GM12878 (cell line): ENCODE data around the gene PRR29. TPM values are rescaled to one million over a fixed set of nuclear protein-coding genes. Genes with fewer than 3 reads are reported as not detected.

Source experiments
- ATAC-seq: fragments of 200-7000 bp; cut with Tn5 transposase; 3 replicates; pipeline ENCODE4 v1.9.1; 2020; ENCODE audit warnings: mild to moderate bottlenecking, moderate library complexity
- BruUV-seq: library from RNA; stranded (reverse); fragments of 400-500 nt; replicated peaks from 2 replicates; lab custom pipeline; 2021; lab: Mats Ljungman, UMichigan
- CTCF ChIA-PET: fragments of 300-600 bp; sonication (Branson Sonifier 250); formaldehyde crosslinking; extraction: SDS; loops from one replicate; lab custom pipeline; 2021; ENCODE audit warnings: inconsistent platforms; lab: Yijun Ruan, JAX
- POLR2A ChIA-PET: fragments of 350-600 bp; formaldehyde crosslinking; extraction: SDS; loops from one replicate; lab custom pipeline; 2021; ENCODE audit warnings: inconsistent platforms; lab: Charles Lee
- RAD21 ChIA-PET: fragments of 300-600 bp; sonication (Branson Sonifier 250); formaldehyde crosslinking; loops from one replicate; lab custom pipeline; 2023; ENCODE audit warnings: antibody characterized with exemption; ENCODE audit not compliant: unreplicated experiment; lab: Charles Lee
- SMC1A ChIA-PET: fragments of 300-600 bp; sonication (Branson Sonifier 250); formaldehyde crosslinking; loops from one replicate; lab custom pipeline; 2023; ENCODE audit not compliant: unreplicated experiment, uncharacterized antibody; lab: Charles Lee
- DNase-seq: peaks from one replicate; pipeline ENCODE4 v3.0.0-alpha.2; 2011; ENCODE audit warnings: low read depth, low spot score
- FAIRE-seq: peaks from 3 replicates; lab custom pipeline; 2011; peaks lifted over from hg19 to GRCh38; lab: Jason Lieb, UNC
- H2AFZ ChIP-seq: 2 replicates; pipeline ENCODE4 v1.6.0; 2011; ENCODE audit warnings: low read depth, low read length, control low read depth; ENCODE audit not compliant: control insufficient read depth
- H3K27ac ChIP-seq: 2 replicates; pipeline ENCODE4 v1.5.1; 2011; ENCODE audit warnings: control low read depth; ENCODE audit not compliant: control insufficient read depth, insufficient read depth
- H3K27me3 ChIP-seq, 2 experiments: replicated peaks in 1 of 2; 2 replicates each; pipeline versions ENCODE4 v1.6.0 to v1.6.1; 2011; ENCODE audit warnings: low read length in 1 of 2; ENCODE audit not compliant: control insufficient read depth in 2 of 2, insufficient read depth in 2 of 2
- H3K36me3 ChIP-seq, 2 experiments: 2 replicates each; pipeline ENCODE4 v1.5.1; 2011; ENCODE audit warnings: low read length in 1 of 2; ENCODE audit not compliant: control insufficient read depth in 2 of 2, insufficient read depth in 2 of 2
- H3K4me1 ChIP-seq: 2 replicates; pipeline ENCODE4 v1.6.1; 2011; ENCODE audit warnings: mild to moderate bottlenecking, low read length, moderate library complexity, mixed read lengths; ENCODE audit not compliant: control insufficient read depth, insufficient read depth
- H3K4me2 ChIP-seq: 2 replicates; pipeline ENCODE4 v1.6.0; 2011; ENCODE audit warnings: control low read depth; ENCODE audit not compliant: control insufficient read depth, insufficient read depth
- H3K4me3 ChIP-seq: fragments of 200-600 bp; sonication (generic); 2 replicates; pipeline ENCODE4 v1.5.1; 2016
- H3K79me2 ChIP-seq: 2 replicates; pipeline ENCODE4 v1.6.0; 2011; ENCODE audit warnings: low read length; ENCODE audit not compliant: control insufficient read depth, insufficient read depth
- H3K9ac ChIP-seq: 2 replicates; pipeline ENCODE4 v1.8.0; 2011; ENCODE audit warnings: low read length, control low read depth, mixed read lengths; ENCODE audit not compliant: control insufficient read depth, insufficient read depth
- H3K9me3 ChIP-seq: replicated peaks from 3 replicates; pipeline ENCODE4 v1.5.1; 2011; ENCODE audit warnings: mild to moderate bottlenecking, low read length; ENCODE audit not compliant: control insufficient read depth, insufficient read depth
- H4K20me1 ChIP-seq: 2 replicates; pipeline ENCODE4 v1.6.0; 2011; ENCODE audit not compliant: control insufficient read depth, insufficient read depth
- CBX3 ChIP-seq: fragments of 200-600 bp; sonication (generic); IDR thresholded peaks from 2 replicates; pipeline ENCODE4 v1.6.1; 2016; ENCODE audit warnings: low read depth, borderline replicate concordance
- CHD4 ChIP-seq: fragments of 200-600 bp; sonication (generic); IDR thresholded peaks from 2 replicates; pipeline ENCODE4 v1.6.1; 2016; ENCODE audit warnings: mild to moderate bottlenecking
- ETV6 ChIP-seq, 2 experiments: fragments of 450-650 bp in 1 of 2; IDR thresholded peaks in 1 of 2; conservative IDR thresholded peaks in 1 of 2; 2 replicates each; pipeline ENCODE4 v1.6.1; 2014; ENCODE audit warnings: antibody characterized with exemption in 1 of 2, borderline replicate concordance in 1 of 2, low read depth in 1 of 2, mild to moderate bottlenecking in 1 of 2, moderate library complexity in 1 of 2
- FOXK2 ChIP-seq: fragments of 450-650 bp; IDR thresholded peaks from 2 replicates; pipeline ENCODE4 v1.6.1; 2017; ENCODE audit warnings: mild to moderate bottlenecking, moderate library complexity
- KAT2A ChIP-seq: conservative IDR thresholded peaks from 2 replicates; pipeline ENCODE4 v1.6.1; 2011; ENCODE audit warnings: low read depth, low read length; ENCODE audit not compliant: control insufficient read depth
- NFIC ChIP-seq: IDR thresholded peaks from 2 replicates; pipeline ENCODE4 v1.6.1; 2012; ENCODE audit warnings: low read depth, mild to moderate bottlenecking, inconsistent platforms, low read length, moderate library complexity
- NFXL1 ChIP-seq: fragments of 450-650 bp; IDR thresholded peaks from 2 replicates; pipeline ENCODE4 v1.6.1; 2017; ENCODE audit warnings: antibody characterized with exemption, mild to moderate bottlenecking, borderline replicate concordance
- NR2F1 ChIP-seq: fragments of 450-650 bp; conservative IDR thresholded peaks from 2 replicates; pipeline ENCODE4 v1.6.1; 2017; ENCODE audit warnings: mild to moderate bottlenecking
- RAD21 ChIP-seq: IDR thresholded peaks from 2 replicates; pipeline ENCODE4 v1.6.1; 2011; ENCODE audit warnings: mild to moderate bottlenecking, low read depth, low read length, moderate library complexity; ENCODE audit not compliant: insufficient read depth
- RUNX3 ChIP-seq: IDR thresholded peaks from 2 replicates; pipeline ENCODE4 v1.6.1; 2012; ENCODE audit warnings: low read length, inconsistent platforms
- SMAD5 ChIP-seq: IDR thresholded peaks from 2 replicates; pipeline ENCODE4 v1.6.1; 2016; ENCODE audit warnings: antibody characterized with exemption, low read depth
- SRF ChIP-seq, 2 experiments: IDR thresholded peaks; 2 replicates each; pipeline ENCODE4 v1.6.1; 2011; ENCODE audit warnings: low read depth in 2 of 2, low read length in 2 of 2, mild to moderate bottlenecking in 1 of 2, moderate library complexity in 1 of 2
- TAF1 ChIP-seq: IDR thresholded peaks from 2 replicates; pipeline ENCODE4 v1.6.1; 2011; ENCODE audit warnings: mild to moderate bottlenecking, low read depth, low read length, borderline replicate concordance
- YY1 ChIP-seq: IDR thresholded peaks from 2 replicates; pipeline ENCODE4 v1.6.1; 2011; ENCODE audit warnings: low read depth, mild to moderate bottlenecking, low read length
- ZNF217 ChIP-seq: fragments of 450-650 bp; IDR thresholded peaks from 2 replicates; pipeline ENCODE4 v1.6.1; 2017; ENCODE audit warnings: antibody characterized with exemption, mild to moderate bottlenecking
- WGBS: methylation state at CpG from one replicate; pipeline ENCODE4 v1.1.6; 2016; ENCODE audit warnings: low lambda C conversion rate; ENCODE audit not compliant: insufficient replicate concordance, insufficient coverage; ENCODE audit errors: missing lambda C conversion rate; 5-methylcytosine and 5-hydroxymethylcytosine counted together
- in situ Hi-C: fragments of 300-500 bp; cut with MboI; formaldehyde crosslinking; loops from 9 replicates; pipeline ENCODE4 v1.14.3; 2018; ENCODE audit warnings: mixed read lengths
- intact Hi-C: fragments of 100-400 bp; cut with micrococcal nuclease; formaldehyde crosslinking; loops from one replicate; pipeline ENCODE4 v1.14.2; 2022; ENCODE audit not compliant: unreplicated experiment
- polyA plus RNA-seq, 11 experiments: library from polyadenylated mRNA; depleted of rRNA in 4 of 11; unstranded in 6 of 11; stranded (reverse) in 5 of 11; fragments of >200 nt; fragmentation: Nextera tagmentation in 4 of 11; fragmentation: Illumina TruSeq in 1 of 11; extraction: Ambion mirVana in 4 of 11; extraction: Trizol in 1 of 11; gene quantifications; 1 replicate in 1 of 11; 2 replicates in 10 of 11; pipeline versions ENCODE4 v1.2.1 to v1.2.3, GENCODE V29; 2011 to 2016; ENCODE audit warnings: inconsistent platforms in 2 of 11, missing spikeins in 2 of 11, low read depth in 1 of 11
- total RNA-seq, 4 experiments: library from RNA; depleted of rRNA in 3 of 4; stranded (reverse); fragments of >200 nt in 3 of 4; fragmentation: Illumina TruSeq in 1 of 4; extraction: Trizol in 1 of 4; gene quantifications; 2 replicates each; pipeline versions ENCODE4 v1.2.1 to v1.2.3, GENCODE V29; 2013 to 2021
- TF ChIP-seq, protein P1 (sequence below), 3 experiments: IDR thresholded peaks in 2 of 3; conservative IDR thresholded peaks in 1 of 3; 2 replicates each; pipeline ENCODE4 v1.5.1; 2011; ENCODE audit warnings: low read depth in 3 of 3, low read length in 3 of 3, mild to moderate bottlenecking in 3 of 3, control low read depth in 2 of 3, moderate library complexity in 2 of 3, inconsistent platforms in 1 of 3, mixed read lengths in 1 of 3; ENCODE audit not compliant: control insufficient read depth in 2 of 3, insufficient read depth in 1 of 3; ENCODE audit errors: extremely low read depth in 1 of 3
- TF ChIP-seq, protein P2 (sequence below): fragments of 450-650 bp; IDR thresholded peaks from 2 replicates; pipeline ENCODE4 v1.6.1; 2017; ENCODE audit warnings: low read depth, mild to moderate bottlenecking, moderate library complexity
- TF ChIP-seq, protein P3 (sequence below): IDR thresholded peaks from 2 replicates; pipeline ENCODE4 v1.6.1; 2011; ENCODE audit warnings: low read depth, low read length, improper control_type of control experiment, borderline replicate concordance
- TF ChIP-seq, protein P4 (sequence below): fragments of 450-650 bp; IDR thresholded peaks from 2 replicates; pipeline ENCODE4 v1.6.1; 2016; ENCODE audit warnings: mild to moderate bottlenecking

Gene PRR29
- total and polyA plus RNA-seq, 10 of the 15 experiments (the other 5 are each of a cell fraction or from before 2014, with no cell fraction given) = 0.01 to 2.4 (median 0.18) TPM; not detected in 3

DNA sequence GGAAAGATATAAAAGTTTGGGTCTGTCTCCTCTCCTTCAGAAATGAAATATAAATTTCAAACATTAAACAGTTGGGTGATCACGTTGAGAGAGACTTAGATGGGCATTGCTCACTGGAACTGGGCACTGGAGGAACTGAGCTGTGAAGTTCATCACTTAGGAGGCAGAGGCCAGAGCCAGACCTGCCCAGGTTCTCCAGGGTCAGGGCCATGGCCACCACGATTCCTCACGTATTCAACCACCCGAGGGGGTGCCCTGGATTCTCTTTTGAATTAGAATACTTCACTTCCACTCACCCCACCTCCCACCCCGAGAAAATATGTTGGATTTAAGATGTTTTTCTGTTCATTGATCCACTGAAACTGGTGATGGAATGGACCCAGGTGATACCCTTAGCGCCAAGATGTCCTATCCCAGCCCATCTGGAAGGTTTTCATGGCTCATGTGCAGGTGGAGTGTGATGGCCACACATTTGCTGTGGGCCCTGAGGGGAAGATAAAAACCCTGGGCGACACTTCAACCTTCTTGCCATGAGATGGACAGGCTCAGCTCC, 6.1 kb downstream of the PRR29 start:
- Histone ChIP-seq H3K4me2 (no peak overlapping the region), H2AFZ (no peak overlapping the region), H3K27me3 (no peaks in the 10 kb centered on the region), H3K4me1 (no peaks in the 10 kb centered on the region), H4K20me1 (no peaks in the 10 kb centered on the region), H3K4me3 (no peak overlapping the region), H3K9me3 (no peaks in the 10 kb centered on the region), H3K36me3 (peaks cover 8 to 22% of the 10 kb centered on the region in 2 experiments; a peak in 3 of 4 replicates), H3K27ac (no peak overlapping the region), H3K79me2 (no peaks in the 10 kb centered on the region), H3K9ac (no peak overlapping the region)
- ChIA-PET RAD21 (interaction anchor here (0.5 kb wide), 1 partner anchor 14 kb away, joined by 3 read pairs; no protein-coding TSS in a partner anchor), CTCF (interaction anchor here (1.2 kb wide), 1 partner anchor 12 kb away, joined by 5 read pairs; no protein-coding TSS in a partner anchor), POLR2A (no interaction called here), SMC1A (no interaction called here)
- no peak for DNase-seq
- no TSS peak for BruUV-seq
- intact Hi-C loops (no loop called here), in situ Hi-C loops (no loop called here)
- no peak for ATAC-seq
- no peak for FAIRE-seq
- 81% methylated on average over 7 of the region's 7 CpGs for WGBS
- TF ChIP-seq, protein P1, sequence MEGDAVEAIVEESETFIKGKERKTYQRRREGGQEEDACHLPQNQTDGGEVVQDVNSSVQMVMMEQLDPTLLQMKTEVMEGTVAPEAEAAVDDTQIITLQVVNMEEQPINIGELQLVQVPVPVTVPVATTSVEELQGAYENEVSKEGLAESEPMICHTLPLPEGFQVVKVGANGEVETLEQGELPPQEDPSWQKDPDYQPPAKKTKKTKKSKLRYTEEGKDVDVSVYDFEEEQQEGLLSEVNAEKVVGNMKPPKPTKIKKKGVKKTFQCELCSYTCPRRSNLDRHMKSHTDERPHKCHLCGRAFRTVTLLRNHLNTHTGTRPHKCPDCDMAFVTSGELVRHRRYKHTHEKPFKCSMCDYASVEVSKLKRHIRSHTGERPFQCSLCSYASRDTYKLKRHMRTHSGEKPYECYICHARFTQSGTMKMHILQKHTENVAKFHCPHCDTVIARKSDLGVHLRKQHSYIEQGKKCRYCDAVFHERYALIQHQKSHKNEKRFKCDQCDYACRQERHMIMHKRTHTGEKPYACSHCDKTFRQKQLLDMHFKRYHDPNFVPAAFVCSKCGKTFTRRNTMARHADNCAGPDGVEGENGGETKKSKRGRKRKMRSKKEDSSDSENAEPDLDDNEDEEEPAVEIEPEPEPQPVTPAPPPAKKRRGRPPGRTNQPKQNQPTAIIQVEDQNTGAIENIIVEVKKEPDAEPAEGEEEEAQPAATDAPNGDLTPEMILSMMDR (IDR thresholded peaks at IDR 0.05 in 2 of 3, conservative IDR thresholded peaks at IDR 0.05 in 1 of 3; ENCODE audit: control insufficient read depth in 2 of 3, extremely low read depth in 1 of 3, insufficient read depth in 1 of 3, low read depth in 3 of 3, low read length in 3 of 3) = no peak
- TF ChIP-seq ZNF217 = no peak
- TF ChIP-seq, protein P2, sequence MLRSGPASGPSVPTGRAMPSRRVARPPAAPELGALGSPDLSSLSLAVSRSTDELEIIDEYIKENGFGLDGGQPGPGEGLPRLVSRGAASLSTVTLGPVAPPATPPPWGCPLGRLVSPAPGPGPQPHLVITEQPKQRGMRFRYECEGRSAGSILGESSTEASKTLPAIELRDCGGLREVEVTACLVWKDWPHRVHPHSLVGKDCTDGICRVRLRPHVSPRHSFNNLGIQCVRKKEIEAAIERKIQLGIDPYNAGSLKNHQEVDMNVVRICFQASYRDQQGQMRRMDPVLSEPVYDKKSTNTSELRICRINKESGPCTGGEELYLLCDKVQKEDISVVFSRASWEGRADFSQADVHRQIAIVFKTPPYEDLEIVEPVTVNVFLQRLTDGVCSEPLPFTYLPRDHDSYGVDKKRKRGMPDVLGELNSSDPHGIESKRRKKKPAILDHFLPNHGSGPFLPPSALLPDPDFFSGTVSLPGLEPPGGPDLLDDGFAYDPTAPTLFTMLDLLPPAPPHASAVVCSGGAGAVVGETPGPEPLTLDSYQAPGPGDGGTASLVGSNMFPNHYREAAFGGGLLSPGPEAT = no peak
- no peak for TF ChIP-seq ETV6 (conservative IDR thresholded peaks at IDR 0.05 in 1 of 2, IDR thresholded peaks at IDR 0.05 in 1 of 2; ENCODE audit: borderline replicate concordance in 1 of 2, low read depth in 1 of 2)
- no peak for TF ChIP-seq RAD21
- TF ChIP-seq, protein P3, sequence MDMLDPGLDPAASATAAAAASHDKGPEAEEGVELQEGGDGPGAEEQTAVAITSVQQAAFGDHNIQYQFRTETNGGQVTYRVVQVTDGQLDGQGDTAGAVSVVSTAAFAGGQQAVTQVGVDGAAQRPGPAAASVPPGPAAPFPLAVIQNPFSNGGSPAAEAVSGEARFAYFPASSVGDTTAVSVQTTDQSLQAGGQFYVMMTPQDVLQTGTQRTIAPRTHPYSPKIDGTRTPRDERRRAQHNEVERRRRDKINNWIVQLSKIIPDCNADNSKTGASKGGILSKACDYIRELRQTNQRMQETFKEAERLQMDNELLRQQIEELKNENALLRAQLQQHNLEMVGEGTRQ = no peak
- no peak for TF ChIP-seq NFXL1
- no peak for TF ChIP-seq SRF (IDR thresholded peaks at IDR 0.05; ENCODE audit: low read depth in 2 of 2, low read length in 2 of 2)
- no peak for TF ChIP-seq YY1
- no peak for TF ChIP-seq TAF1
- TF ChIP-seq CBX3 = no peak
- no peak for TF ChIP-seq SMAD5
- no peak for TF ChIP-seq NR2F1
- TF ChIP-seq KAT2A = no peak
- no peak for TF ChIP-seq NFIC
- TF ChIP-seq FOXK2 = no peak
- no peak for TF ChIP-seq CHD4
- TF ChIP-seq, protein P4, sequence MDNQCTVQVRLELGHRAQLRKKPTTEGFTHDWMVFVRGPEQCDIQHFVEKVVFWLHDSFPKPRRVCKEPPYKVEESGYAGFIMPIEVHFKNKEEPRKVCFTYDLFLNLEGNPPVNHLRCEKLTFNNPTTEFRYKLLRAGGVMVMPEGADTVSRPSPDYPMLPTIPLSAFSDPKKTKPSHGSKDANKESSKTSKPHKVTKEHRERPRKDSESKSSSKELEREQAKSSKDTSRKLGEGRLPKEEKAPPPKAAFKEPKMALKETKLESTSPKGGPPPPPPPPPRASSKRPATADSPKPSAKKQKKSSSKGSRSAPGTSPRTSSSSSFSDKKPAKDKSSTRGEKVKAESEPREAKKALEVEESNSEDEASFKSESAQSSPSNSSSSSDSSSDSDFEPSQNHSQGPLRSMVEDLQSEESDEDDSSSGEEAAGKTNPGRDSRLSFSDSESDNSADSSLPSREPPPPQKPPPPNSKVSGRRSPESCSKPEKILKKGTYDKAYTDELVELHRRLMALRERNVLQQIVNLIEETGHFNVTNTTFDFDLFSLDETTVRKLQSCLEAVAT = no peak
- no peak for TF ChIP-seq RUNX3
